Iris pigment epithelial cell (primary cell): ENCODE data around the gene RUVBL2.
"Not testable (repeated sequence)": the region's sequence is repeated elsewhere in the genome, so short reads cannot be mapped to it uniquely, and the experiment has no call there.

Experiments used
- DNase-seq: peaks from one replicate; pipeline ENCODE4 v3.0.0-alpha.2; 2011; ENCODE audit warnings: low read depth

RUVBL2 gene

DNA sequence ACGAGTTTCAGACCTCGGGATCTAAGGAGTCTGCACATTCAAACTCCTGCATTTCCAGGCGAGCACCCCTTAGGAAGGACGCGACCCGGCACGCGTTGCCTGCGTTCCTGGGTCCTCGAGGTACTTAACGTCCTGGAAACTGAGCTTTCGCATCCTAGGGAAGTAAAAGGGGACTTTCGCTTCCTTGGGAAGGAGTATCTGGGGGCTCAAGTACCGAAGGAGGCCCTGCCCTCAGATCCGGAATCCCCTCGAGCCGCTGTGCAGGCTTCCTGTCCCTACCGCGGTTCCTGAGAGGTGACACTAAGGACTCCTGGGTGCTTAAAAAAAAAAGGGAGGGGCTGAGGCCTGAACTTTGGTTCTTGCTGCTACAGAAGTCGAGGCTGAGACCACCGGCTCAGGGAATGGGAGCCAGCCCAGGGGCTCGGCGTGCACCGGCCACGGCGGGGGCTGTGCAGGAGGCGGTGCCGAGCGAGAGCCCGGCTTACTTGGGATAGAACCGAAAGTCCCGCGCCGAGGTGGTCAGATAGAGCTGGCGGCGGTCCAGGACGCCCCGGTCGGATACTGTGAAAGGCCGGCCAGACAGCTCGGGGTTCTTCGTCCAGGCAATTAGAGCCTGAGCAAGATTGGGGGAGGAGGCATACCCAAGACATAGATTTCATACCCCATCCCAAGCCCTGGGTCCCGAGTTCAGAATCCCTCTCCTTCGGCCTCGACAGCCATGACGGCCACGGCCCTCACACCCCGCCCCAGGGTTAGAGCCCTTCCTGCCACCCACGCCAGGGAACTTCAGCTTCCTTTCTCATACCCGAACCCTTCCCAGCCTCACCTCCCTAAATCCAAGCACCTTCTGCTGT is 24.9 kb downstream of the RUVBL2 start:
- DNase-seq, result not testable (repeated sequence)

DNA sequence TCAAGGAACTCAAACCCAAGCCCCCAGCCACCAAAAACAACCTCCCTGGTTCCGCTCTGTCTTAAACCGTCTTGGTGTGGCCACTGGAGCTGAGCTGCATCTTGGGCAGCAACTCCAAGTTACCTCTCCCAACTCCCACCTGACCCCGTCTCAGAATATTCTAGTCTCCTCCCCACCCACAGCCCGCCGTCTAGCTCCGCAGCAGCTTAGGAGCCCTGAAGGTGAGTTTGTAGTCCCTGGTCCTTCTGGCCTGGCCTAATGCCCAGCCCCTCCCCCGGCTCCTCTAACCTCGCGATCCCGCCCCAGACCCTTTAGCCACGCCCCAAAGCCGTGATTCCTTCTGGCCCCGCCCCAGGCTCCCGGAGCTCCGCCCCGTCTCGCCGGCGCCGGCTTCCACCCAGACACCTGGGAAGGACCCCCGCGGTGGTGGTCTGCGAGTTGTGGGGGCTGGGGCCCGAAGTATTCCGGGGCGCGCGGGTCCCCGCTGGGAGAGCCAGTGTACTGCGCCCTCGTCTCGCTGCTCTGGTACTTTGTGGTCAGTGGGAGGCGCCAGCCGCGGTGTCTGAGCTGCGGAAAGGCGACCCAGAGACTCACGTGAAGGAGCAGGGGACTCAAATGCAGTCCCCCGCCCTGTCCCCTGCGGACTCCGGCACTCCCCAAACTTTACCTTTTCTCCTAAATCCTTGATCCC is 25.7 kb downstream of the RUVBL2 start:
- peak; percentile 53 for DNase-seq

DNA sequence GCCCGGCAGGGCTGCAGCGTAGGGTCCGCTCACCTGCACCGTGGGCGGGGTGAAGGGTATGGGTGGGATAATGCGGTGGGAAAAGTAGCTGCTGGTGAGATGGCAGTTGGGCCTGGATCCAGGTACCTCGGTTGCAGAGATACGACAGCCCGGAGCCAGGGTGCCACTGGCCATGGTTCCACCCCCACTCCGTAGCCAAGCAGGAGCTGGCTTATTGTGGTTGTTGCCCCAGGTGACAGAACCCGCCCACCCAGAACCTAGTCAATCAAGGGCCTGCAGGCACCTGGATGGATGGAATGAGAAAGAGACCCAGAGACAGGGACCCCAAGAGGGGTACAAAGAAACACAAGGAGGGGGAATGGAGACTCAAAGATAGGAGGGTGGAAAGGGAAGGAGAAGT is 26.7 kb downstream of the RUVBL2 start:
- DNase-seq, result no peak

DNA sequence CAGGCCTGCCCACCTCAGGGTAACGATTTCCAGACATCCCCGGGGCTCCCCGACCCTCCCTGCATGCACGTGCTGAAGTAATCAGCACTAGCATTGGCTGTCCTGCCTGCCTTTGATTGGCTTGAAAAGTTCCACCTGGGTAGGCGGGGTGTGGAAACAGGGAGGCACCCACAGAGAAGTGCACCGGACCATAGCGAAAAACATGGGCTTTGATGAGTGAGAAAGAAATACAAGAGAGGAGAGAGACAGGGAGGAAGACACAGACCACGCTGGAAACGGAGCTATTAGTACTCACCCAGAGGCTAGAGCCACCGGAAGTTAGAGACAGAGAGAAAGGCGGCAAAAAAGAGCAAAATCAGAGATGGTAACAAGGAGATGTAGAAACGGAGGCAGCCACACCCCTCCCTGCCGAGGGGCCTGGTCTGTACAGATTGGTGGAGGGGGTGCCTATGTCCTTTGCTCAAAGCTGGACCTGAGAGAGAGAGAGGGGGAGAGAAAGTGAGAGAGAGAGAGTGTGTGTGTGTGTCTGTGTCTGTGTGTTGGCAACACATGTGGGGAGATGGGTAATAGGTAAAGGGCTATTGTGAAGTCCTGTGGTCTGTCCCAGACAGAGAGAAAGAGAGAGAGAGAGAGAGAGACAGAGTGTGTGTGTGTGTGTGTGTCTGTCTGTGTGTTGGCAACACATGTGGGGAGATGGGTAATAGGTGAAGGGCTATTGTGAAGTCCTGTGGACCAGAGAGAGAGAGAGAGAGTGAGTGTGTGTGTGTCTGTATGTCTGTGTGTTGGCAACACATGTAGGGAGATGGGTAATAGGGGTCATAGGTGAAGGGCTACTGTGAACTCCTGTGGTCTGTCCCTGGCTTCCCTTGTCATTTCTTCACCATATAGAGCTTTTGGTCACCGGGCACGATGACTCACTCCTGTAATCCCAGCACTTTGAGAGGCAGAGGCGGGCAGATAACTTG is 27.5 kb downstream of the RUVBL2 start:
- peak; percentile 23 for DNase-seq

DNA sequence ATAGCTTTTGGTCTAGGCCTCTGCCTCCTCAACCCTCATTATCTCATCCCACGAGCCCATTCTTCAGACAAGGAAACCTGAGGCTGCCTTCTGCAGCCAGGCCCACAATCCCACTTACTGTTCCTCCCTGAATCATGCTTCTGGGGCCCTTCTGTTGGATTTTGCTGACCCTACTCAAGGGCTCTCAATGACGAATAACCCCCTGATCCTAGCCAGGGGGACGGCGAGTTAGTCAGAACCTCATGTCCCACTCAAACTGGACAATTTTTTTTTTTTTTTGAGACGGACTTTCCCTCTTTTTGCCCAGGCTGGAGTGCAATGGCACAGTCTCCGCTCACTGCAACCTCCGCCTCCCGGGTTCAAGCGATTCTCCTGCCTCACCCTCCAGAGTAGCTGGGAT is 28.4 kb downstream of the RUVBL2 start:
- no peak for DNase-seq

DNA sequence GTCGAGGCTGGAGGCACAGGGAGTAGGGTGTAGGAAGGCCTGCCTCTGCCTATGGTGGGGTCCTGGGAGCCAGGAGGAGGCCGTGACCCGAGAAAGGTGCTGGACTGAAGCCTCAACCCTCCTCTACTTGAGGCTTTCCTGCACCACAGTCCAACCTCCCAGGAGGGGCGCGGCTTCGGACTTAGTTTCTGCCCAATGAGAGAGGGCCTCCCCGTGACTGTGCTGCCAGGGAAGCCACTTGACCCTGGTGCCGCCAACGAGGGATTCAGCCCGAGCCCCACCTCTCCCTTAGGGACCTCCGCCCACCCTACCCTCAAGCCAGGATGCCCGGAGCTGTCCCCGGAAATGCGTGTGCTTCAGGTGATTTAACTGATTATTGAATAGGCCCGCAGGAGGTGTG is 30.5 kb downstream of the RUVBL2 start, which contains the start of gene CGB3:
CGB3 (minus strand) TSS at position 101 of the 400 bp plus-strand sequence. CDS start 362 bp downstream, outside the sequence.
- DNase-seq, result not testable (repeated sequence)

DNA sequence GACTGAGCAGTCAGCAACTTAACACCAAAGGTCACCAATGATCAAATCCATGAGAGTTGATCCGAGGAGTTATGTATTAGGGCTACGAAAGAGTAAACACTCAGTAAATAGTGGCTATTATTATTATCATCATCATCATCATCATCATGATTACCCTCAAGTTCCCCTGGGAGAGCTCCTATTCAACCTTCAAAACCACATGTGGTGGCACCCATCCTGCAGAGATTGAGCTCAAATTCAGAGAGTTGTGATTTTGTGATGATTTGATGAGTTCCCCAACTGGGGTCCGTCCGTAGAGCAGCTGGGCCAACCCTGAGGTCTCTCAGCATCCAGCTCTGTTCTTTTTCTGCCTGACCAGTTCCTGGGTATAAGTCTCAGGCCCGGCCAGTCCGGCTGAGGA is 31.4 kb downstream of the RUVBL2 start:
- not testable (repeated sequence) for DNase-seq

DNA sequence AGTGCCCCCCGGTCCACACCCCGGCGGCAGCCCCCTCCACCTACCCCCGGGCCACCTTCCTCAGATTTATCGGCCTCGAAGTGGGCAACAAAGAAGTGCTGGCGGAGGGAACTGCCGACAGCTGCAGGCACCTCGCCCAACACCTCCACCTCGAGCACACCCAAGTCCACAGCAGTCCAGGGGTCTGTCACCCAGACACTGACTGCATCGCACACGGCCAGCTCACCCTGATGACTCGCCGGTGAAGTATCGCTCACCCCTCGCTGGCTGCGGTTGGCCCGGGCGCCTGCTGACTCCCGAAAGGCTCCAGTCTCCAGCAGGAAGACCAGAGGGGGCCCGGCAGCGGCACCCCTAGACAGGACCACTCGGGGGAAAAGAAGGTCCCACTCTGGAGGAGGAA is 31.9 kb downstream of the RUVBL2 start:
- not testable (repeated sequence) for DNase-seq

DNA sequence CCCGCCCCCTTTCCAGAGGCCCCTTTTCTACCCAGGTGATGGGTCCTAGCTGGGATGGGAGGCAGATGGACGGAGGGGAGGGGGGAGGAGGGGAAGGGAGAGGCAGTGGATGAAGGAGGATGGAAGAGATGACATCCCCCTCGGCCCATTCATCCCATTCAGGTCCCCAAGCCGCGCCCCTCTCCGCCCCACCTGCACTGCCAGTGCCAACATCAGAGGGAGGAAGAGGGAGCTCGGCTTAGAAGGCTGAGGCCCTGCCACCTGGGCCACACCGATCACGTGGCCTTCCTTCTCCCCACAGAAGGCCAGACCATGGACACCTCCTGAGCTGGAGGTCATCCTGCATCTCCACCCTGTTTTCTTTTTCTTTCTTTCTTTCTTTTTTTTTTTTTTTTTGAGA is 35.0 kb downstream of the RUVBL2 start:
- DNase-seq, result not testable (repeated sequence)

DNA sequence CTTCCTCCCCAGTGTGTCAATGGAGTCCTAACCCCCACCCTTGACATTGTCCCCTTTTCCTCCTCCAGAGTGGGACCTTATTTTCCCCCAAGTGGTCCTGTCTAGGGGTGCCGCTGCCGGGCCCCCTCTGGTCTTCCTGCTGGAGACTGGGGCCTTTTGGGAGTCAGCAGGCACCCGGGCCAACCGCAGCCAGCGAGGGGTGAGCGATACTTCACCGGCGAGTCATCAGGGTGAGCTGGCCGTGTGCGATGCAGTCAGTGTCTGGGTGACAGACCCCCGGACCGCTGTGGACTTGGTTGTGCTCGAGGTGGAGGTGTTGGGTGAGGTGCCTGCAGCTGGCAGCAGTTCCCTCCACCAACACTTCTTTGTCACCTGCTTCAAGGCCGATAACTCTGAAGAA is 36.1 kb downstream of the RUVBL2 start:
- DNase-seq, result peak; percentile 18

DNA sequence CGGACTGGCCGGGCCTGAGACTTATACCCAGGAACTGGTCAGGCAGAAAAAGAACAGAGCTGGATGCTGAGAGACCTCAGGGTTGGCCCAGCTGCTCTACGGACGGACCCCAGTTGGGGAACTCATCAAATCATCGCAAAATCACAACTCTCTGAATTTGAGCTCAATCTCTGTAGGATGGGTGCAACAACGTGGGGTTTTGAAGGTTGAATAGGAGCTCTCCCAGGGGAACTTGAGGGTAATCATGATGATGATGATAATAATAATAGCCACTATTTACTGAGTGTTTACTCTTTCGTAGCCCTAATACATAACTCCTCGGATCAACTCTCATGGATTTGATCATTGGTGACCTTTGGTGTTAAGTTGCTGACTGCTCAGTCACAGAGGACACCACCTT is 36.6 kb downstream of the RUVBL2 start:
- DNase-seq, result not testable (repeated sequence)

DNA sequence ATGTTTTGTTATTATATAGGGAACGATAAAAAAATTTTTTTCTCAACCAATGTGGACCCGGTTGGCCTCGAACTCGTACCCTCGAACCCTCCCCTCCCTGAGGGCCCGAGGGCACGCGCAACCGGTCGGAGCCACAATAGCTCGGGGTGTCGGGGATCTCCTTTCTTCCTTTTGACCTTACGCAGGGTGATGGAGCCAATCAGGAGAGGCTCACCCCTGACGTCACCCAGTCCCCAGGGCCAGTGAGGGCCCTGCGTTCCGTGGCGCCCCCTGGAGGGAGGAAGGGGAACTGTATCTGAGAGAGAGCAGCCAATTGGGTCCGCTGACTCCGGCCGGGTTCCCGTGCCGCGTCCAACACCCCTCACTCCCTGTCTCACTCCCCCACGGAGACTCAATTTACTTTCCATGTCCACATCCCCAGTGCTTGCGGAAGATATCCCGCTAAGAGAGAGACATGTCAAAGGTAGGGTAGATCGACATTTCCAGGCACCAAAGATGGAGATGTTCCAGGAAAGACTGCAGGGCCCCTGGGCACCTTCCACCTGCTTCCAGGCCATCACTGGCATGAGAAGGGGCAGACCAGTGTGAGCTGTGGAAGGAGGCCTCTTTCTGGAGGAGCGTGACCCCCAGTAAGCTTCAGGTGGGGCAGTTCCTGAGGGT is 38.1 kb downstream of the RUVBL2 start, which contains the start of gene CGB2:
CGB2 (plus strand) TSS at position 249 of the 660 bp plus-strand sequence; CDS start at position 455, 206 bp downstream.
- DNase-seq, result not testable (repeated sequence)

DNA sequence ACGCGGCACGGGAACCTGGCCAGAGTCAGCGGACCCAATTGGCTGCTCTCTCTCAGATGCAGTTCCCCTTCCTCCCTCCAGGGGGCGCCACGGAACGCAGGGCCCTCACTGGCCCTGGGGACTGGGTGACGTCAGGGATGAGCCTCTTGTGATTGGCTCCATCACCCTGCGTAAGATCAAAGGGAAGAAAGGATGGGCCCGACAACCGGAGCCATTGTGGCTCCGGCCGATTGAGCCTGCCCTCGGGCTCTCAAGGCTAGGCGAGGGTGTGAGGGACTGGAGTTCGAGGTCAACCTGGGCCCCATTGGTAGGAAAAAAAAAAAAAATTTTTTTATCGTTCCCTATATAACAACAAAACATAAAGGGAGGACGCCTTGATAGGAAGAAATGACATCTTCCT is 43.1 kb downstream of the RUVBL2 start, which contains the start of gene CGB1:
CGB1 (minus strand) TSS at position 81 of the 400 bp plus-strand sequence. CDS start 184 bp downstream, outside the sequence.
- DNase-seq, result not testable (repeated sequence)

DNA sequence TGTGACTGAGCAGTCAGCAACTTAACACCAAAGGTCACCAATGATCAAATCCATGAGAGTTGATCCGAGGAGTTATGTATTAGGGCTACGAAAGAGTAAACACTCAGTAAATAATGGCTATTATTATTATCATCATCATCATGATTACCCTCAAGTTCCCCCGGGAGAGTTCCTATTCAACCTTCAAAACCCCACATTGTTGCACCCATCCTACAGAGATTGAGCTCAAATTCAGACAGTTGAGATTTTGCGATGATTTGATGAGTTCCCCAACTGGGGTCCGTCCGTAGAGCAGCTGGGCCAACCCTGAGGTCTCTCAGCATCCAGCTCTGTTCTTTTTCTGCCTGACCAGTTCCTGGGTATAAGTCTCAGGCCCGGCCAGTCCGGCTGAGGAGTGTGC is 44.4 kb downstream of the RUVBL2 start:
- not testable (repeated sequence) for DNase-seq

DNA sequence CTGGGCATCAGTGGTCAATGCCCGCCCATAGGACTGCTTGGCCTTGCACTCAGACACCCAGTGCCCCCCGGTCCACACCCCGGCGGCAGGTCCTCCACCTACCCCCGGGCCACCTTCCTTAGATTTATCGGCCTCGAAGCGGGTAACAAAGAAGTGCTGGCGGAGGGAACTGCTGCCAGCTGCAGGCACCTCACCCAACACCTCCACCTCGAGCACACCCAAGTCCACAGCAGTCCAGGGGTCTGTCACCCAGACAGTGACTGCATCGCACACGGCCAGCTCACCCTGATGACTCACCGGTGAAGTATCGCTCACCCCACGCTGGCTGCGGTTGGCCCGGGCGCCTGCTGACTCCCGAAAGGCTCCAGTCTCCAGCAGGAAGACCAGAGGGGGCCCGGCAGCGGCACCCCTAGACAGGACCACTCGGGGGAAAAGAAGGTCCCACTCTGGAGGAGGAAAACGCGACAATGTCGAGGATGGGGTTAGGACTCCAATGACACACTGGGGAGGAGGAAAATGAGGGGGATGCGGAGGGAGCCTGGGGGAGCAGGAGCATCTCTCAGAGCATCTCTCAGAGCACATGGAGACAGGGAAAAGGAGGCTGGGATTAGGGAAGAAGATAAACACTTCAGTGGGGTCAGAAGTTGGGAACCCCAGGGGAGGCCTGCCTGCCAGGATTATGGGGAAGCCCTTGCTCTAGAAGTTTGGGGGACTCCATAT is 45.0 kb downstream of the RUVBL2 start:
- peak; percentile 78 for DNase-seq

DNA sequence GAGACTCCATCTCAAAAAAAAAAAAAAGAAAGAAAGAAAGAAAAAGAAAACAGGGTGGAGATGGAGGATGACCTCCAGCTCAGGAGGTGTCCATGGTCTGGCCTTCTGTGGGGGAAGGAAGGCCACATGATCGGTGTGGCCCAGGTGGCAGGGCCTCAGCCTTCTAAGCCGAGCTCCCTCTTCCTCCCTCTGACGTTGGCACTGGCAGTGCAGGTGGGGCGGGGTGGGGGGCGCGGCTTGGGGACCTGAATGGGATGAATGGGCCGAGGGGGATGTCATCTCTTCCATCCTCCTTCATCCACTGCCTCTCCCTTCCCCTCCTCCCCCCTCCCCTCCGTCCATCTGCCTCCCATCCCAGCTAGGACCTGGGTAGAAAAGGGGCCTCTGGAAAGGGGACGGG is 46.0 kb downstream of the RUVBL2 start:
- not testable (repeated sequence) for DNase-seq

DNA sequence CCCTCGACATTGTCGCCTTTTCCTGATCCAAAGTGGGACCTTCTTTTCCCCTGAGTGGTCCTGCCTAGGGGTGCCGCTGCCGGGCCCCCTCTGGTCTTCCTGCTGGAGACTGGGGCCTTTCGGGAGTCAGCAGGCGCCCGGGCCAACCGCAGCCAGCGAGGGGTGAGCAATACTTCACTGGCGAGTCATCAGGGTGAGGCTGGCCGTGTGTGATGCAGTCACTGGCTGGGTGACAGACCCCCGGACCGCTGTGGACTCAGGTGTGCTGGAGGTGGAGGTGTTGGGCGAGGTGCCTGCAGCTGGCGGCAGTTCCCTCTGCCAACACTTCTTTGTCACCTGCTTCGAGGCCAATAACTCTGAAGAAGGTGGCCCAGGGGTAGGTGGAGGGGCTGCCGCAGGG is 48.5 kb downstream of the RUVBL2 start:
- DNase-seq, result no peak

DNA sequence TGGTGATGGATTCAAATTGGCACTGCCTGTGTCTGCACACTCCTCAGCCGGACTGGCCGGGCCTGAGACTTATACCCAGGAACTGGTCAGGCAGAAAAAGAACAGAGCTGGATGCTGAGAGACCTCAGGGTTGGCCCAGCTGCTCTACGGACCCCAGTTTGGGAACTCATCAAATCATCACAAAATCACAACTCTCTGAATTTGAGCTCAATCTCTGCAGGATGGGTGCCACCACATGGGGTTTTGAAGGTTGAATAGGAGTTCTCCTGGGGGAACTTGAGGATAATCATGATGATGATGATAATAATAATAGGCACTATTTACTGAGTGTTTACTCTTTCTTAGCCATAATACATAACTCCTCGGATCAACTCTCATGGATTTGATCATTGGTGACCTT is 49.0 kb downstream of the RUVBL2 start:
- DNase-seq, result not testable (repeated sequence)

DNA sequence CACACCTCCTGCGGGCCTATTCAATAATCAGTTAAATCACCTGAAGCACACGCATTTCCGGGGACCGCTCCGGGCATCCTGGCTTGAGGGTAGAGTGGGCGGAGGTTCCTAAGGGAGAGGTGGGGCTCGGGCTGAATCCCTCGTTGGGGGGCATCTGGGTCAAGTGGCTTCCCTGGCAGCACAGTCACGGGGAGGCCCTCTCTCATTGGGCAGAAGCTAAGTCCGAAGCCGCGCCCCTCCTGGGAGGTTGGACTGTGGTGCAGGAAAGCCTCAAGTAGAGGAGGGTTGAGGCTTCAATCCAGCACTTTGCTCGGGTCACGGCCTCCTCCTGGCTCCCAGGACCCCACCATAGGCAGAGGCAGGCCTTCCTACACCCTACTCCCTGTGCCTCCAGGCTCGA is 49.9 kb downstream of the RUVBL2 start, which contains the start of gene CGB5:
CGB5 (plus strand) TSS at position 301 of the 400 bp plus-strand sequence. CDS start 362 bp downstream, outside the sequence.
- DNase-seq, result not testable (repeated sequence)

DNA sequence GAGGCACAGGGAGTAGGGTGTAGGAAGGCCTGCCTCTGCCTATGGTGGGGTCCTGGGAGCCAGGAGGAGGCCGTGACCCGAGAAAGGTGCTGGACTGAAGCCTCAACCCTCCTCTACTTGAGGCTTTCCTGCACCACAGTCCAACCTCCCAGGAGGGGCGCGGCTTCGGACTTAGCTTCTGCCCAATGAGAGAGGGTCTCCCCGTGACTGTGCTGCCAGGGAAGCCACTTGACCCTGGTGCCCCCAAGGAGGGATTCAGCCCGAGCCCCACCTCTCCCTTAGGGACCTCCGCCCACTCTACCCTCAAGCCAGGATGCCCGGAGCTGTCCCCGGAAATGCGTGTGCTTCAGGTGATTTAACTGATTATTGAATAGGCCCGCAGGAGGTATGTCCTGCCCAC is 55.3 kb downstream of the RUVBL2 start, which contains the start of gene CGB8:
CGB8 (minus strand) TSS at position 101 of the 400 bp plus-strand sequence. CDS start 372 bp downstream, outside the sequence.
- not testable (repeated sequence) for DNase-seq
